ENCODE measurements around the gene PCDHGA3. TPM values are rescaled to one million over a fixed set of nuclear protein-coding genes. Genes with fewer than 3 reads are reported as not detected.

PCDHGA3 gene
- total and polyA plus RNA-seq, 9 of the 15 experiments (the other 6 are each of a cell fraction or from before 2014, with no cell fraction given), result 0.13 to 0.28 (median 0.18) TPM; not detected in 2

DNA sequence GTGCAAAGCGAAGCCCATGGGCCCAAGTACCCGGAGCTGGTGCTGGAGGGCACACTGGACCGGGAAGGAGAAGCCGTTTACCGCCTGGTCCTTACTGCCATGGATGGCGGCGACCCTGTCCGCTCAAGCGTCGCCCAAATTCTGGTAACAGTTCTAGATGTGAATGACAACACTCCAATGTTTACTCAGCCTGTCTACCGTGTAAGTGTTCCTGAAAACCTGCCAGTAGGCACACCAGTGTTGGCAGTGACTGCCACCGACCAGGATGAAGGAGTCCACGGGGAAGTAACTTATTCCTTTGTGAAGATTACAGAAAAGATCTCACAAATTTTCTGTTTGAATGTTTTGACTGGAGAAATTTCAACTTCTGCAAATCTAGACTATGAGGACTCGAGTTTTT lies 31.0 kb downstream of the PCDHGA3 start:
- intact Hi-C loops (cut with micrococcal nuclease), result loop anchor here (5.0 kb wide), 1 partner anchor 47 kb away; no protein-coding TSS in a partner anchor
- TF ChIP-seq NELFE (IDR thresholded peaks at IDR 0.05; ENCODE audit: insufficient read depth, insufficient read length), result no peak
- TF ChIP-seq KLF16 (IDR thresholded peaks at IDR 0.05), result no peak
- no peak for TF ChIP-seq ZNF766 (CRISPR knock-in tag; conservative IDR thresholded peaks at IDR 0.05)
- TF ChIP-seq SMAD4 (CRISPR knock-in tag; conservative IDR thresholded peaks at IDR 0.05), result no peak
- no peak for TF ChIP-seq EZH2 (IDR thresholded peaks at IDR 0.05; ENCODE audit: borderline replicate concordance, low read depth, low read length)
- TF ChIP-seq ZNF184 (CRISPR knock-in tag; IDR thresholded peaks at IDR 0.05), result no peak
- TF ChIP-seq, protein P1, sequence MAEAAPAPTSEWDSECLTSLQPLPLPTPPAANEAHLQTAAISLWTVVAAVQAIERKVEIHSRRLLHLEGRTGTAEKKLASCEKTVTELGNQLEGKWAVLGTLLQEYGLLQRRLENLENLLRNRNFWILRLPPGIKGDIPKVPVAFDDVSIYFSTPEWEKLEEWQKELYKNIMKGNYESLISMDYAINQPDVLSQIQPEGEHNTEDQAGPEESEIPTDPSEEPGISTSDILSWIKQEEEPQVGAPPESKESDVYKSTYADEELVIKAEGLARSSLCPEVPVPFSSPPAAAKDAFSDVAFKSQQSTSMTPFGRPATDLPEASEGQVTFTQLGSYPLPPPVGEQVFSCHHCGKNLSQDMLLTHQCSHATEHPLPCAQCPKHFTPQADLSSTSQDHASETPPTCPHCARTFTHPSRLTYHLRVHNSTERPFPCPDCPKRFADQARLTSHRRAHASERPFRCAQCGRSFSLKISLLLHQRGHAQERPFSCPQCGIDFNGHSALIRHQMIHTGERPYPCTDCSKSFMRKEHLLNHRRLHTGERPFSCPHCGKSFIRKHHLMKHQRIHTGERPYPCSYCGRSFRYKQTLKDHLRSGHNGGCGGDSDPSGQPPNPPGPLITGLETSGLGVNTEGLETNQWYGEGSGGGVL (CRISPR knock-in tag; IDR thresholded peaks at IDR 0.05), result no peak
- no peak for TF ChIP-seq ZNF583 (CRISPR knock-in tag; IDR thresholded peaks at IDR 0.05)
- TF ChIP-seq, protein P2, sequence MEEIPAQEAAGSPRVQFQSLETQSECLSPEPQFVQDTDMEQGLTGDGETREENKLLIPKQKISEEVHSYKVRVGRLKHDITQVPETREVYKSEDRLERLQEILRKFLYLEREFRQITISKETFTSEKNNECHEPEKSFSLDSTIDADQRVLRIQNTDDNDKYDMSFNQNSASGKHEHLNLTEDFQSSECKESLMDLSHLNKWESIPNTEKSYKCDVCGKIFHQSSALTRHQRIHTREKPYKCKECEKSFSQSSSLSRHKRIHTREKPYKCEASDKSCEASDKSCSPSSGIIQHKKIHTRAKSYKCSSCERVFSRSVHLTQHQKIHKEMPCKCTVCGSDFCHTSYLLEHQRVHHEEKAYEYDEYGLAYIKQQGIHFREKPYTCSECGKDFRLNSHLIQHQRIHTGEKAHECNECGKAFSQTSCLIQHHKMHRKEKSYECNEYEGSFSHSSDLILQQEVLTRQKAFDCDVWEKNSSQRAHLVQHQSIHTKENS (CRISPR knock-in tag; IDR thresholded peaks at IDR 0.05), result no peak
- TF ChIP-seq, protein P3, sequence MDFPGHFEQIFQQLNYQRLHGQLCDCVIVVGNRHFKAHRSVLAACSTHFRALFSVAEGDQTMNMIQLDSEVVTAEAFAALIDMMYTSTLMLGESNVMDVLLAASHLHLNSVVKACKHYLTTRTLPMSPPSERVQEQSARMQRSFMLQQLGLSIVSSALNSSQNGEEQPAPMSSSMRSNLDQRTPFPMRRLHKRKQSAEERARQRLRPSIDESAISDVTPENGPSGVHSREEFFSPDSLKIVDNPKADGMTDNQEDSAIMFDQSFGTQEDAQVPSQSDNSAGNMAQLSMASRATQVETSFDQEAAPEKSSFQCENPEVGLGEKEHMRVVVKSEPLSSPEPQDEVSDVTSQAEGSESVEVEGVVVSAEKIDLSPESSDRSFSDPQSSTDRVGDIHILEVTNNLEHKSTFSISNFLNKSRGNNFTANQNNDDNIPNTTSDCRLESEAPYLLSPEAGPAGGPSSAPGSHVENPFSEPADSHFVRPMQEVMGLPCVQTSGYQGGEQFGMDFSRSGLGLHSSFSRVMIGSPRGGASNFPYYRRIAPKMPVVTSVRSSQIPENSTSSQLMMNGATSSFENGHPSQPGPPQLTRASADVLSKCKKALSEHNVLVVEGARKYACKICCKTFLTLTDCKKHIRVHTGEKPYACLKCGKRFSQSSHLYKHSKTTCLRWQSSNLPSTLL (IDR thresholded peaks at IDR 0.05), result no peak

More for the DNA sequence above, 31.0 kb downstream of the PCDHGA3 start:
- DNase-seq (ENCODE audit: extremely low read depth in 1 of 4, low spot score in 3 of 4) (no peak), ATAC-seq (no peak), FAIRE-seq (no peak)
- Histone ChIP-seq H3K4me2 (ENCODE audit: insufficient read depth, low read length) (no peak overlapping the region), H3K9me1 (ENCODE audit: control insufficient read depth, insufficient read depth, low read length) (no peaks in the 10 kb centered on the region), H2AFZ (ENCODE audit: low read depth, low read length) (no peak overlapping the region), H3K36me3 (ENCODE audit: control insufficient read depth, insufficient read depth, low read length) (no peaks in the 10 kb centered on the region), H3K4me1 (replicated peaks in 1 of 2; ENCODE audit: control insufficient read depth in 2 of 2, insufficient read depth in 2 of 2, low read length in 2 of 2) (peaks cover 0 to 7% of the 10 kb centered on the region in 2 experiments; a peak in 1 of 5 replicates), H3K79me2 (ENCODE audit: control insufficient read depth, insufficient read depth, low read length) (no peaks in the 10 kb centered on the region), H3K27me3 (ENCODE audit: control insufficient read depth in 2 of 2, insufficient read depth in 2 of 2, low read length in 2 of 2) (peaks cover 4 to 38% of the 10 kb centered on the region in 2 experiments; a peak in 4 of 5 replicates), H4K20me1 (replicated peaks; ENCODE audit: control insufficient read depth, insufficient read depth, low read length) (no peaks in the 10 kb centered on the region), H3K27ac (ENCODE audit: extremely low read depth, low read depth, low read length) (no peak overlapping the region), H3K4me3 (no peak overlapping the region), H3K9ac (ENCODE audit: insufficient read depth in 1 of 2, low read depth in 2 of 2, low read length in 2 of 2) (no peak overlapping the region), H3K9me3 (replicated peaks; ENCODE audit: control insufficient read depth, insufficient read depth, low read depth, low read length) (no peaks in the 10 kb centered on the region)
- in situ Hi-C loops (cut with MboI), result no loop called here
- CTCF ChIA-PET (ENCODE audit: low intra/inter-chr PET ratio), result interaction anchor here (1.3 kb wide), 1 partner anchor 140 kb away, joined by 3 read pairs; no protein-coding TSS in a partner anchor
- WGBS (ENCODE audit: insufficient coverage, low coverage, missing lambda C conversion rate), result 6% methylated on average over 14 of the region's 14 CpGs
- BruUV-seq (replicated peaks), result no TSS peak
- POLR2A ChIA-PET, result interaction anchor here (0.6 kb wide), 1 partner anchor 206 kb away, joined by 5 read pairs; no protein-coding TSS in a partner anchor
